ENCODE results near the gene FERMT1. TPM values are rescaled to one million over a fixed set of nuclear protein-coding genes. Genes with fewer than 3 reads are reported as not detected.
A peak's percentile ranks its signal among the peaks of the same experiment; 100 is the strongest.

FERMT1 gene
- total and polyA plus RNA-seq, 7 donors = 0.03 to 1.0 (median 0.13) TPM

DNA sequence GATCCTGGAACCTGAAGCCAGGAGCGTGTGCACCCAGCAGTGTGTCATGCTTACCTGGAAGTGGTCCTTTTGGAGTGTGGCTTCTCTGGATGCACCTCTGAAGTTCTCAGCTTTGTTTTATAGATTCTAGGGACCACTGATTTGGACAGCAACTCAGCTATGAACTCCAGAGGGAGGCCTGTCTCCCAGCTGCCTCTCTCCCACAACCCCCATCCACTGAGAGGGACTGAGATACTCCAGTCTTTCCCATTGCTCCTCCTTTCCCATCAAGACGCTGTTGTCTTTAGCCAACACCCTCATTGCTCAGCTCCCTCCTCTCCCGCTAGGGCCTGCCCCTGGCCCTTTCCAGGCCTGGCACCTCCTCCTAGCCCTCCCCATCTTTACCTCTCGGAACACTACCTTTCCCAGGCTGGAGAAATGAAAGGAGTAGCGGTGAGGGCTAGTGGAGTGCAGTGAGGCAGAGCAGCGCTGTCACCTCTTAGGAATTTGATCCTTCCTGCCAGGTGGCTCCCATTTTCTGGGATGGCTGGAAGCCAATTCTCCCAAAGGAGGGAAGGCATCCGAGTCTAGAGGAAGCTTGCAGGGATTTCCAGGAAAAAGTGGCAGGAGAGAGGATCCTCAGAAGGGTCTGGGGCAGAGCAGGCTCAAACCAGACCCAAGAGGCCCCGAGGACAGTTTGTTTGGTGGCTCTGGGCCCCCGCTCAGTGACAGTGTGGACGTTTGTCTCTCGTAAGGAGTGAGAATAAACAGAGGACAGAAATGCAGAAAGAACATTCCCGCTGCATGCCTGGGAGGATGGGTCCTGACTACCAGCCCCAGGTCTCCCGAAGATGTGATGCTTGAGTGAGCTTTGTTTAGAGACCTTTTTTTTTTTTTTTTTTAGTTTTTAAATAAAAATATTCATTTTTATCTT, 68.8 kb downstream of the FERMT1 start, which contains the start of gene LRRN4:
TSS of gene LRRN4 (minus strand) at position 285 of the 913 bp plus-strand sequence. CDS start 1,261 bp downstream, outside the sequence.
- peaks cover 5% of the 10 kb centered on the region for H3K4me1 ChIP-seq
- TF ChIP-seq, protein P1, sequence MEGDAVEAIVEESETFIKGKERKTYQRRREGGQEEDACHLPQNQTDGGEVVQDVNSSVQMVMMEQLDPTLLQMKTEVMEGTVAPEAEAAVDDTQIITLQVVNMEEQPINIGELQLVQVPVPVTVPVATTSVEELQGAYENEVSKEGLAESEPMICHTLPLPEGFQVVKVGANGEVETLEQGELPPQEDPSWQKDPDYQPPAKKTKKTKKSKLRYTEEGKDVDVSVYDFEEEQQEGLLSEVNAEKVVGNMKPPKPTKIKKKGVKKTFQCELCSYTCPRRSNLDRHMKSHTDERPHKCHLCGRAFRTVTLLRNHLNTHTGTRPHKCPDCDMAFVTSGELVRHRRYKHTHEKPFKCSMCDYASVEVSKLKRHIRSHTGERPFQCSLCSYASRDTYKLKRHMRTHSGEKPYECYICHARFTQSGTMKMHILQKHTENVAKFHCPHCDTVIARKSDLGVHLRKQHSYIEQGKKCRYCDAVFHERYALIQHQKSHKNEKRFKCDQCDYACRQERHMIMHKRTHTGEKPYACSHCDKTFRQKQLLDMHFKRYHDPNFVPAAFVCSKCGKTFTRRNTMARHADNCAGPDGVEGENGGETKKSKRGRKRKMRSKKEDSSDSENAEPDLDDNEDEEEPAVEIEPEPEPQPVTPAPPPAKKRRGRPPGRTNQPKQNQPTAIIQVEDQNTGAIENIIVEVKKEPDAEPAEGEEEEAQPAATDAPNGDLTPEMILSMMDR (IDR thresholded peaks at IDR 0.05) = no peak
- DNase-seq (no peak), ATAC-seq (peak in 1 of 4 donors; percentile 8)
- no peaks in the 10 kb centered on the region for H3K36me3 ChIP-seq (ENCODE audit: insufficient read depth in 1 of 2, low read depth in 1 of 2)
- WGBS, 3 donors = 43 to 50% (median 46%) methylated on average over 13 of the region's 13 CpGs
- no peaks in the 10 kb centered on the region for H3K9me3 ChIP-seq
- peaks cover 0 to 20% (median 3%) of the 10 kb centered on the region in 3 donors for H3K27me3 ChIP-seq (ENCODE audit: insufficient read depth in 3 of 3, low read length in 2 of 3)
- no peak within 1 kb of the TSS for H3K4me3 ChIP-seq
- no peak within 1 kb of the TSS for H3K27ac ChIP-seq
- intact Hi-C loops (cut with DNase I) = no loop called here

DNA sequence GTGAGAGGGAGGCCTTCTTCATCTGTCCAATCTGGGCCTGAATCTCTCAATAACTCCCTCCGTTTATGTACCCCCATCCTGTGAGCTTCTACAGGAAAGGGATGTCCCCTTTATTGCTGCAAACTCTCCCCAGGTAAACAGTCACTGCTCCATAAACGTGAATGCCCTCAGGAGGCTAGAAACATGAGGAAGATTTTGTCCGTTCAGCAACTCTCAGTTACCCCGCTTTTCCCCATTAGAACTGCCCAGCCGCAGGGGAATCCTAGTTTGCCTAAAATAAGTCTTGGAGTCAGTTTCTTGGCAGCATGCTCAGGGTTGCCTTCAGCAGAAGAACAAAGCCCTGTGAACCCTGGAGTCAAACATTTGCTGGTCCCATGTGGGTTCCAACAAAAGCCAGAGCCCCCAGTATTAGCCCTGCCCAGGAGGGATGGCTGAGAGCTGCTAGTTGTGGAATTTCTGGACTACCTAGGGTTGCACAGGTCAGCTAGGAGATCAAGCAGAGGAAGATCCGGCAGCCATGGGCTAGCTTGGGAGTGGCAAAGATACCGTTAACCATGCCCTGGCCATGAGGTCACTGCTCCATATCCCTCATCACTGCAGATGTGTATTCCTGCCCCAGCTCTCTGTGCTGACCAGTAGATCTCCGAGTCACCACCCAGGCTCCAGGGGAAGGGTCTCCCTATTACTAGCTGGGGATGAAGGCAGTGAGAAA, 69.6 kb downstream of the FERMT1 start:
- Histone ChIP-seq H3K4me3 (no peak overlapping the region), H3K36me3 (ENCODE audit: insufficient read depth in 1 of 2, low read depth in 1 of 2) (no peaks in the 10 kb centered on the region), H3K9me3 (no peaks in the 10 kb centered on the region), H3K4me1 (peaks cover 5% of the 10 kb centered on the region), H3K27me3 (ENCODE audit: insufficient read depth in 3 of 3, low read length in 2 of 3) (peaks cover 0 to 20% (median 3%) of the 10 kb centered on the region in 3 donors), H3K27ac (no peak overlapping the region)
- no peak for DNase-seq
- 41 to 64% (median 51%) methylated on average over 8 of the region's 8 CpGs for WGBS, 3 donors
- intact Hi-C loops (cut with DNase I) = no loop called here
- TF ChIP-seq, protein P1 (IDR thresholded peaks at IDR 0.05) = no peak
- peak in 1 of 4 donors; percentile 14 for ATAC-seq

DNA sequence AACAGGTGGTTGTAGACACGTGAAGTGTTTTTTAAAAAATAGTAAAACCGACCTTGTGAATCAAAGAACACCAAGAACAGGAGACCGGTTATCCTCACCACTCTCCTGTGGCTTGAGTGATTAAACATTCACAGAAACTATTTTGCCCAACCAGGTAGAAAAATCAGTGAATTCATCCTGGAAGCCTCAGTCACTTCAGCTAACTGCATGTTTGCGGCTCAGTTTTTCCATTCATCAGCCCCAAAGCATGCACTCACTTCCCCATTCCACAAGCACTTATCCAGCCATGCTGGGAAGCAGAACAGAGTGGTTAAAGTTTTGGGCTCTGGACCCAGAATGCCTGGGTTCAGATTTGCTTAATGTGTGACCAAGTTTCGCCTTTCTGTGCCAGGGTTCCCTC, 71.3 kb downstream of the FERMT1 start:
- DNase-seq (no peak), ATAC-seq (no peak)
- intact Hi-C loops (cut with DNase I) = no loop called here
- H3K27me3 ChIP-seq (ENCODE audit: insufficient read depth in 3 of 3, low read length in 2 of 3) = peaks cover 0 to 20% (median 3%) of the 10 kb centered on the region in 3 donors
- H3K4me1 ChIP-seq = peaks cover 5% of the 10 kb centered on the region
- peak overlapping the region; percentile 53 for H3K4me3 ChIP-seq
- TF ChIP-seq, protein P1 (IDR thresholded peaks at IDR 0.05) = no peak
- H3K27ac ChIP-seq = no peak overlapping the region
- peaks cover 0 to 2% of the 10 kb centered on the region in 2 donors for H3K36me3 ChIP-seq (ENCODE audit: insufficient read depth in 1 of 2, low read depth in 1 of 2)
- 55 to 63% (median 57%) methylated on average over 5 of the region's 5 CpGs for WGBS, 3 donors
- H3K9me3 ChIP-seq = no peaks in the 10 kb centered on the region

DNA sequence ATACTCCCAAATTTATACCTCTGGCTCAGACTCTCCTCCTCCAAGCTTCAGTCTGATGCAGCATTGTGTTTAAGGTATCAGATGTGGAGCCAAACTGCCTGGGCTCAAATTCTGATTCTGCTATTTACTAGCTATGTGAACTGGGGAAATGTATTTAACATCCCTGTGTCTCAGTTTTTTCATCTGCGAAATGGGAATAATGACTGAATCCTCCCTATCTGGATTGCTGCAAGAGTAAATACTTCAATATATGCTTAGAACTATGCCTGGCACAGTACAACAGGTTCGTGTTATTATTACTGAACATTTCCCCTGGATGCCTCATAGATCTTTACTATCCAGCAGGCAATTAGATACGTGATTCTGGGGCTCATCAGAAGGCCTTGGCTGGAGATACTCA, 74.4 kb downstream of the FERMT1 start:
- Histone ChIP-seq H3K4me3 (no peak overlapping the region), H3K4me1 (peaks cover 5% of the 10 kb centered on the region), H3K9me3 (no peaks in the 10 kb centered on the region), H3K27ac (no peak overlapping the region), H3K27me3 (ENCODE audit: insufficient read depth in 3 of 3, low read length in 2 of 3) (peaks cover 0 to 20% (median 3%) of the 10 kb centered on the region in 3 donors), H3K36me3 (ENCODE audit: insufficient read depth in 1 of 2, low read depth in 1 of 2) (peaks cover 0 to 5% of the 10 kb centered on the region in 2 donors)
- WGBS, 3 donors = 86 to 88% (median 86%) methylated on average over 3 of the region's 3 CpGs
- ATAC-seq (no peak), DNase-seq (no peak)
- TF ChIP-seq, protein P1 (IDR thresholded peaks at IDR 0.05) = no peak
- intact Hi-C loops (cut with DNase I) = no loop called here
